Liver (tissue), 3 donors: Measurements from ENCODE around the gene S100A2.

Experiments
- SP1 ChIP-seq: IDR thresholded peaks from 2 replicates; pipeline ENCODE4 v1.6.1; 2018; ENCODE audit warnings: antibody characterized with exemption, mild to moderate bottlenecking
- TAF1 ChIP-seq: conservative IDR thresholded peaks from 2 replicates; pipeline ENCODE4 v1.6.1; 2016; ENCODE audit warnings: antibody characterized with exemption, mild to moderate bottlenecking
- TF ChIP-seq, protein P1 (sequence below): IDR thresholded peaks from 2 replicates; pipeline ENCODE4 v1.6.1; 2016; ENCODE audit warnings: antibody characterized with exemption
- TF ChIP-seq, protein P2 (sequence below): IDR thresholded peaks from 2 replicates; pipeline ENCODE4 v1.6.1; 2016; ENCODE audit warnings: antibody characterized with exemption
- TF ChIP-seq, protein P3 (sequence below): fragments of 150-350 bp; IDR thresholded peaks from 2 replicates; pipeline ENCODE4 v1.5.1; 2017; ENCODE audit warnings: improper control_type of control experiment, low read depth, low read length; ENCODE audit not compliant: missing input control
- donor health status: healthy.
- donor health status: healthy.

DNA sequence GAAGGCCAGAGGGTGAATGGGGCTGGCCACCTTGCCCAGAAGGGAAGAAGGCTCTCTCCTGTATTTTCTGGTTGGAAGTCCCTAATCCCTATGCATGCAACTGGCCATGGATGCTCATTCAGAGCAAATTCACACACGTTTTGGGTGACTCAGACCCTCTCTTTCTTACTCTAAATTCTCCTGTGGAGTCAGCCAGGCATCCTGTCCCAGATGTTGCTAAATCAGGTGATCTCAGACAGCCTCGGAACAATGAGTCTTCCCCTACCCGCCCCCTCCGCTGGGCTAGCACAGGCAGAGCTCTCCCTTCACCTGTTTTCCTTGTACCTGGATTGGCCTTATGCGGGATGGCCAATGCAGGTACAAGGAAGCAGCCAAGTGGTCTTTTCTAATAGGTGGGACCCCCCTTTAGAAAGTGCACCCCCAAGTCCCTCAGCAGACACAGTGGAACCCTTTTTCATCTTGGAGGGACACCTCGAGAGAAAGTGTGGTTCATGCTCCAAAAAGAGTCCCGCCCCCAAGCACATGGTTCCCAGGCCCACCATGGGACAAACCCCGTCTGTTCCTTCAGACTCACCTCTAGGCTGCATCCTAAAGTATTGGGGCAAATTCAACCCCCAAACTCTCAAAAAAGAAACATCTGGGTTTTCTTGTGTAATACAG lies 38.5 kb downstream of the S100A2 start:
- TF ChIP-seq, protein P1, sequence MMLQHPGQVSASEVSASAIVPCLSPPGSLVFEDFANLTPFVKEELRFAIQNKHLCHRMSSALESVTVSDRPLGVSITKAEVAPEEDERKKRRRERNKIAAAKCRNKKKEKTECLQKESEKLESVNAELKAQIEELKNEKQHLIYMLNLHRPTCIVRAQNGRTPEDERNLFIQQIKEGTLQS: no peak
- TF ChIP-seq TAF1 (no peak), SP1 (no peak)
- TF ChIP-seq, protein P2, sequence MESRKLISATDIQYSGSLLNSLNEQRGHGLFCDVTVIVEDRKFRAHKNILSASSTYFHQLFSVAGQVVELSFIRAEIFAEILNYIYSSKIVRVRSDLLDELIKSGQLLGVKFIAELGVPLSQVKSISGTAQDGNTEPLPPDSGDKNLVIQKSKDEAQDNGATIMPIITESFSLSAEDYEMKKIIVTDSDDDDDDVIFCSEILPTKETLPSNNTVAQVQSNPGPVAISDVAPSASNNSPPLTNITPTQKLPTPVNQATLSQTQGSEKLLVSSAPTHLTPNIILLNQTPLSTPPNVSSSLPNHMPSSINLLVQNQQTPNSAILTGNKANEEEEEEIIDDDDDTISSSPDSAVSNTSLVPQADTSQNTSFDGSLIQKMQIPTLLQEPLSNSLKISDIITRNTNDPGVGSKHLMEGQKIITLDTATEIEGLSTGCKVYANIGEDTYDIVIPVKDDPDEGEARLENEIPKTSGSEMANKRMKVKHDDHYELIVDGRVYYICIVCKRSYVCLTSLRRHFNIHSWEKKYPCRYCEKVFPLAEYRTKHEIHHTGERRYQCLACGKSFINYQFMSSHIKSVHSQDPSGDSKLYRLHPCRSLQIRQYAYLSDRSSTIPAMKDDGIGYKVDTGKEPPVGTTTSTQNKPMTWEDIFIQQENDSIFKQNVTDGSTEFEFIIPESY: no peak
- TF ChIP-seq, protein P3, sequence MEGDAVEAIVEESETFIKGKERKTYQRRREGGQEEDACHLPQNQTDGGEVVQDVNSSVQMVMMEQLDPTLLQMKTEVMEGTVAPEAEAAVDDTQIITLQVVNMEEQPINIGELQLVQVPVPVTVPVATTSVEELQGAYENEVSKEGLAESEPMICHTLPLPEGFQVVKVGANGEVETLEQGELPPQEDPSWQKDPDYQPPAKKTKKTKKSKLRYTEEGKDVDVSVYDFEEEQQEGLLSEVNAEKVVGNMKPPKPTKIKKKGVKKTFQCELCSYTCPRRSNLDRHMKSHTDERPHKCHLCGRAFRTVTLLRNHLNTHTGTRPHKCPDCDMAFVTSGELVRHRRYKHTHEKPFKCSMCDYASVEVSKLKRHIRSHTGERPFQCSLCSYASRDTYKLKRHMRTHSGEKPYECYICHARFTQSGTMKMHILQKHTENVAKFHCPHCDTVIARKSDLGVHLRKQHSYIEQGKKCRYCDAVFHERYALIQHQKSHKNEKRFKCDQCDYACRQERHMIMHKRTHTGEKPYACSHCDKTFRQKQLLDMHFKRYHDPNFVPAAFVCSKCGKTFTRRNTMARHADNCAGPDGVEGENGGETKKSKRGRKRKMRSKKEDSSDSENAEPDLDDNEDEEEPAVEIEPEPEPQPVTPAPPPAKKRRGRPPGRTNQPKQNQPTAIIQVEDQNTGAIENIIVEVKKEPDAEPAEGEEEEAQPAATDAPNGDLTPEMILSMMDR: no peak
